HEK293T (cell line): ENCODE results near the gene C2CD4A.

Experiments
- CTCF ChIA-PET: fragments of 350-600 bp; formaldehyde crosslinking; extraction: SDS; loops from one replicate; lab custom pipeline; 2021; ENCODE audit warnings: antibody characterized with exemption, inconsistent platforms; lab: Yijun Ruan, JAX
- POLR2A ChIA-PET: fragments of 350-600 bp; formaldehyde crosslinking; extraction: SDS; loops from one replicate; lab custom pipeline; 2020; ENCODE audit warnings: antibody characterized with exemption, inconsistent platforms; lab: Yijun Ruan, JAX
- DNase-seq: peaks from one replicate; pipeline ENCODE4 v3.0.0; 2012; ENCODE audit warnings: mixed read lengths; ENCODE audit errors: extremely low spot score
- ARNT ChIP-seq: fragments of 450-650 bp; IDR thresholded peaks from 2 replicates; pipeline ENCODE4 v1.6.1; 2017; ENCODE audit warnings: mild to moderate bottlenecking
- BHLHE40 ChIP-seq: fragments of 450-650 bp; IDR thresholded peaks from 2 replicates; pipeline ENCODE4 v1.6.1; 2016; ENCODE audit warnings: mild to moderate bottlenecking, moderate library complexity, borderline replicate concordance
- CTBP1 ChIP-seq: fragments of 450-650 bp; IDR thresholded peaks from 2 replicates; pipeline ENCODE4 v1.6.1; 2016; ENCODE audit warnings: borderline replicate concordance
- ELF4 ChIP-seq: fragments of 450-650 bp; IDR thresholded peaks from 2 replicates; pipeline ENCODE4 v1.6.1; 2017; ENCODE audit warnings: antibody characterized with exemption
- FOXA1 ChIP-seq: fragments of 450-650 bp; IDR thresholded peaks from 2 replicates; pipeline ENCODE4 v1.6.1; 2016; ENCODE audit warnings: mild to moderate bottlenecking
- FOXK2 ChIP-seq: fragments of 450-650 bp; IDR thresholded peaks from 2 replicates; pipeline ENCODE4 v1.6.1; 2016; ENCODE audit warnings: mild to moderate bottlenecking
- FOXM1 ChIP-seq: fragments of 450-650 bp; IDR thresholded peaks from 2 replicates; pipeline ENCODE4 v1.6.1; 2017; ENCODE audit warnings: mild to moderate bottlenecking, borderline replicate concordance
- HDGF ChIP-seq: fragments of 450-650 bp; IDR thresholded peaks from 2 replicates; pipeline ENCODE4 v1.6.1; 2017; ENCODE audit warnings: antibody characterized with exemption, borderline replicate concordance
- L3MBTL2 ChIP-seq: fragments of 450-650 bp; conservative IDR thresholded peaks from 2 replicates; pipeline ENCODE4 v1.6.1; 2016; ENCODE audit warnings: mild to moderate bottlenecking
- LEF1 ChIP-seq: fragments of 450-650 bp; IDR thresholded peaks from 2 replicates; pipeline ENCODE4 v1.6.1; 2017; ENCODE audit warnings: mild to moderate bottlenecking, borderline replicate concordance
- NFRKB ChIP-seq: fragments of 450-650 bp; IDR thresholded peaks from 2 replicates; pipeline ENCODE4 v1.6.1; 2016; ENCODE audit warnings: mild to moderate bottlenecking, moderate library complexity
- PKNOX1 ChIP-seq: fragments of 450-650 bp; IDR thresholded peaks from 2 replicates; pipeline ENCODE4 v1.6.1; 2016
- SP1 ChIP-seq: fragments of 450-650 bp; IDR thresholded peaks from 2 replicates; pipeline ENCODE4 v1.6.1; 2017
- SUZ12 ChIP-seq: fragments of 450-650 bp; IDR thresholded peaks from 2 replicates; pipeline ENCODE4 v1.6.1; 2016; ENCODE audit warnings: mild to moderate bottlenecking
- TARDBP ChIP-seq: fragments of 450-650 bp; IDR thresholded peaks from 2 replicates; pipeline ENCODE4 v1.6.1; 2016
- ZNF384 ChIP-seq: fragments of 450-650 bp; IDR thresholded peaks from 2 replicates; pipeline ENCODE4 v1.6.1; 2016

Gene C2CD4A

GRCh38 chr15:62094388-62094787, 27.6 kb downstream of the C2CD4A start:
- no peak for TF ChIP-seq BHLHE40
- no peak for TF ChIP-seq HDGF
- TF ChIP-seq ZNF384, result no peak
- TF ChIP-seq SUZ12, result no peak
- TF ChIP-seq FOXA1, result no peak
- TF ChIP-seq PKNOX1, result 0 out of 2 replicates have a peak, but pooled peaks have one; percentile 1
- TF ChIP-seq SP1, result no peak
- TF ChIP-seq ARNT, result no peak
- TF ChIP-seq CTBP1, result no peak
- CTCF ChIA-PET, result no interaction called here
- POLR2A ChIA-PET, result no interaction called here
- no peak for DNase-seq

- no peak for DNase-seq
- TF ChIP-seq TARDBP, result no peak
- TF ChIP-seq FOXA1, result no peak
- TF ChIP-seq SUZ12, result no peak
- no peak for TF ChIP-seq PKNOX1
- no peak for TF ChIP-seq NFRKB
- no peak for TF ChIP-seq SP1
- CTCF ChIA-PET, result no interaction called here
- POLR2A ChIA-PET, result no interaction called here
Observed at GRCh38 chr15:62099094-62099601, 32.4 kb downstream of the C2CD4A start.

DNA sequence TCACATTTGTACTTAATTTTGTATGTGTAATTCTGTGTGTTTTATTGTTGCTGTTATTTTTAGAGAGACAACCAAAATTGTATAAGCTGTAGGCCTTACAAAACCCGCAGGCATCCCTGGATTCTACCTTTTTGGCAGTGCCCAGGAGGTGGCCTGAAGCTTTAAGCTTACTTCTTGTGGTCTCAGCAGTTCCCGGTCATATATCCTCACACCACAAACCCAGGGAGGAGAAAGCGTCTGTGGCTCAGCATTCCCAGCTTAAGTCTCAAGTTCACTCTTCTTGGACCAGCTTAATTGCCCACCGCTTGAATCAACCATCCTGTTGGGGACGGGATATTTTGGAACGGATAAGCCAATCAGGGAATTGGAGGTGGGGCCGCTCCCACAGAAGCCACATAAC, 36.7 kb downstream of the C2CD4A start:
- no peak for TF ChIP-seq NFRKB
- TF ChIP-seq FOXM1, result no peak
- TF ChIP-seq FOXK2, result no peak
- TF ChIP-seq SP1, result no peak
- TF ChIP-seq PKNOX1, result no peak
- no peak for TF ChIP-seq ZNF384
- no peak for TF ChIP-seq CTBP1
- DNase-seq, result no peak
- POLR2A ChIA-PET, result no interaction called here
- CTCF ChIA-PET, result interaction anchor here (1.1 kb wide), 1 partner anchor 43 kb away, joined by 3 read pairs; the partner anchor contains the start of gene VPS13C

DNA sequence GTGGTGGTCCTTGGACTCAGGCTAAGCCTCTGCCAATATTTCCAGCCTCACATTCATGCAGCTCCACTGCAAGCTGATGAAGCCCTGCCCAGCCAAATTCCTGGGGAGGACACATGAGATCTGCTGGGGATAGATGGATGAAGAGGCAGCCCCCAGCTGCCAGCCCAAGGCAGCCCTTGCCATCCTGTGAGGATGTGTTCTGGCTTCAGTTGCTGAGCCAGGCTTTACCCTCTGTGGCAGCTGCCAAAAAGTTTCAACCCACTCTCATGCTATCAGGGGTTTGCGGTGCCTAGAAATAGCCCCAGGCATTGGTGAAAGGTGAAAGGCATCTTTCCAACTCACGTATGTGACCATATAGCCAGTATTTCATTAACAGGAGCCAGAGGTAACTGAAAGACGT, 37.6 kb downstream of the C2CD4A start:
- TF ChIP-seq SP1, result no peak
- no peak for TF ChIP-seq ELF4
- TF ChIP-seq FOXM1, result no peak
- TF ChIP-seq L3MBTL2, result no peak
- no peak for TF ChIP-seq SUZ12
- TF ChIP-seq FOXA1, result no peak
- TF ChIP-seq ZNF384, result no peak
- TF ChIP-seq BHLHE40, result no peak
- CTCF ChIA-PET, result interaction anchor here (1.1 kb wide), 1 partner anchor 44 kb away, joined by 3 read pairs; the partner anchor contains the start of gene VPS13C
- POLR2A ChIA-PET, result no interaction called here
- DNase-seq, result no peak

DNA sequence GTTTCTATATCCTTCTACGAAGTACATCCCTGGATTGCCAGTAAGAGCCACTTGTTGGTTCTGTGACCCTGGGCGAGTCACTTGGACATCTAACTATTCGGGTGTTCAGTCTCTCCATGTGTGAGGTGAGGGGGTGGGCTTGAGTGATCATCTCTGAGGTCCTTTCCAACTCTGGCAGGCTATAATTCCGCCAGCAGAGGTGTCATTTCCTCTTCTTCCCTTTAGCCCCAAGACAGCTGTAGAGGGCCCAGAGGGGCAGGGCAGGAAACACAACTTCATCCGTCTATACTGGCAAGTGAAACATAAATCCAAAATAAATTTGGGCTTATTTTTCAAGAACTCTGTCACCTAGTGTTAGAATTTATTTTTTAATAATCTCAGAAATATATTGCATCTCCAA, 38.1 kb downstream of the C2CD4A start:
- ChIA-PET POLR2A (no interaction called here), CTCF (no interaction called here)
- DNase-seq, result no peak
- TF ChIP-seq FOXA1 (no peak), LEF1 (no peak), TARDBP (no peak), HDGF (no peak), PKNOX1 (no peak), SUZ12 (no peak), ARNT (no peak), NFRKB (no peak), FOXK2 (no peak), L3MBTL2 (no peak), FOXM1 (no peak), ZNF384 (no peak), SP1 (no peak)

GRCh38 chr15:62105266-62105665, 38.5 kb downstream of the C2CD4A start:
- TF ChIP-seq SP1 (no peak), L3MBTL2 (no peak), LEF1 (no peak), CTBP1 (no peak), TARDBP (no peak), FOXK2 (no peak), FOXA1 (no peak), BHLHE40 (no peak), FOXM1 (no peak), ARNT (no peak), HDGF (no peak), NFRKB (no peak)
- ChIA-PET POLR2A (no interaction called here), CTCF (no interaction called here)
- no peak for DNase-seq
